ENCODE measurements around the gene STEAP1.

The STEAP1 gene

GRCh38 chr7:90165724-90166123 lies 11.5 kb downstream of the STEAP1 start:
- peaks cover 0 to 4% (median 0%) of the 10 kb centered on the region in 3 donors for H3K36me3 ChIP-seq
- H3K9me3 ChIP-seq = no peaks in the 10 kb centered on the region
- DNase-seq = no peak
- no peak overlapping the region for H3K27ac ChIP-seq
- H3K27me3 ChIP-seq = no peaks in the 10 kb centered on the region
- H3K4me1 ChIP-seq = no peaks in the 10 kb centered on the region
- intact Hi-C loops (cut with DNase I; ENCODE audit: low total_unique reads) = no loop called here
- no peak overlapping the region for H3K4me3 ChIP-seq
- no peak for TF ChIP-seq CTCF (IDR thresholded peaks at IDR 0.05)

DNA sequence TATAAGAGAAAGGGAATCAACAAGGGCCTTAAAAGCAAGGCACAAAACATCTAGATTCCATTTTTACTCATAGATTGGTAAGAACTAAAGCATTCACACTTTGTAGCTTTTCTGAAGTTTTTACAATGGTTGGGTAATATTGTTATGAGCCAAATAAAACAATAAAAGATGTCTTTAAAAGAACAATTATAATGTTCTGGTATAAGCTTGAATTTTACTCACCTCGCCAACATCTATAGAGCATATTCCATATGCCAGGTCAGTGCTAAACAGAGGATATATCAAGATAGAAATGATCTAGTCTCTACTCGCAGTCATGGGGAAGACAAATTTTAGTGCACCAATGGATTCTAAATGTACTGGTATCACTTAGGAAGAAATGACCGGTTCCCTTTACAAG lies 11.9 kb downstream of the STEAP1 start:
- Histone ChIP-seq H3K4me3 (no peak overlapping the region), H3K4me1 (no peaks in the 10 kb centered on the region), H3K36me3 (peaks cover 0 to 4% (median 0%) of the 10 kb centered on the region in 3 donors), H3K9me3 (no peaks in the 10 kb centered on the region), H3K27ac (no peak overlapping the region), H3K27me3 (no peaks in the 10 kb centered on the region)
- no peak for TF ChIP-seq CTCF (IDR thresholded peaks at IDR 0.05)
- intact Hi-C loops (cut with DNase I; ENCODE audit: low total_unique reads) = no loop called here
- no peak for DNase-seq

DNA sequence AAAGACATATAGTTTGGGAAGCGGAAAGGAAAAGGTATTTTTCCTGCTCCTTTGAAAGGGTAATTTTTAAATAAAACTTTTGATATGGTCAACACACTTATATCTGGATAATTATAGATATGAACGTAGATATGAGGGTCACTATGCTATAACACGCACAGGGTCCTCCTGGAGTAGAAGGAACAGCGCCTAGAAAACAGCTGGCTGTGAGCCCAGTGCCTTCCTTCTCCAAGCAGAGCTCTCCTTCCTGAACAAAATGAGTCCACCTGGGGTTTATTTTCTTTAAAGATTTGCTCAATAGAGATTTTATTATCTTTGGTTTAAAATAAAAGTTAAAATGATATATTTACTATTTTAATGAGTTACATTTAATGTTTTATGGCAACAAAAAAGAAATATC lies 13.1 kb downstream of the STEAP1 start:
- intact Hi-C loops (cut with DNase I; ENCODE audit: low total_unique reads) = no loop called here
- Histone ChIP-seq H3K36me3 (peaks cover 0 to under 1% (median 0%) of the 10 kb centered on the region in 3 donors), H3K4me3 (no peak overlapping the region), H3K9me3 (no peaks in the 10 kb centered on the region), H3K4me1 (no peaks in the 10 kb centered on the region), H3K27me3 (no peaks in the 10 kb centered on the region), H3K27ac (no peak overlapping the region)
- no peak for DNase-seq
- TF ChIP-seq CTCF (IDR thresholded peaks at IDR 0.05) = no peak

DNA sequence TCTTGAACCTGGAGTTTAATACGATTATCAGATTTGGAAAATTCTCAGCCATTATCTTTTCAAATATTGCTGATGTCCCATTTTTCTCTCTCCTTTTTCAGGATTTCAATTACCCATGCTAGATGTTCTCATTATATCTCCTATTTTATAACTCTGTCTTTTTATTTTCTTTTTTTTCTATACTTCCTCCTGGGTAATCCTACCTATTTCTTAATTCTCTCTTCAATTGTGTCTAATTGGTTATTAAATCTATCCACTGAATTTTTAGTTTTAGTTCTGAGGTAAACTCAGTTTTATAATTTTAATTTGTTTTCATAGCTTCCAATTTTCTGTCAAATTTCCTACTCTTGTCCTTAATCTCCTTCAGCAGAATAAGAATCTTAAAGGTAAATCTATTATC lies 15.6 kb downstream of the STEAP1 start:
- no peaks in the 10 kb centered on the region for H3K27me3 ChIP-seq
- DNase-seq = no peak
- H3K9me3 ChIP-seq = no peaks in the 10 kb centered on the region
- no peak for TF ChIP-seq CTCF (IDR thresholded peaks at IDR 0.05)
- no peak overlapping the region for H3K4me3 ChIP-seq
- H3K36me3 ChIP-seq = no peaks in the 10 kb centered on the region
- intact Hi-C loops (cut with DNase I; ENCODE audit: low total_unique reads) = no loop called here
- H3K4me1 ChIP-seq = no peaks in the 10 kb centered on the region
- H3K27ac ChIP-seq = no peak overlapping the region

DNA sequence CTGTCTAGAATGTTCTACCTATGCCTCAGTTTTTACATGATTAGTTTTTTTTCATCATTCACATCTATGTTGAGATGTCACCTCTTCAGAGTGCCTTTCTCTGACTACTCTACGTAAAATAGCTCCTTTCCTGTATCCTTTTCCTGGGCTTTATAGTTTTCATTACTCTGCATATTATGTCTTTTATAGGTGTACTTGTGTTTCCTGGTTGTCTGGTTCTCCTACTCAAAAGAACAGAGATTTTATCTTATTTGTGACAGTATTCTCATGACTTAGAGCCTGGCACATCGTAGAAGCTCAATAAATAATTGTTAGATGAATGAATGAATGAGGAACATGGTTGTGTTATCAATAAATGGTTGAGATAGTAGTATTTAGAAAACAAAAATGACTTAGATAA lies 17.9 kb downstream of the STEAP1 start:
- Histone ChIP-seq H3K9me3 (no peaks in the 10 kb centered on the region), H3K4me1 (no peaks in the 10 kb centered on the region), H3K36me3 (no peaks in the 10 kb centered on the region), H3K27ac (no peak overlapping the region), H3K27me3 (no peaks in the 10 kb centered on the region), H3K4me3 (no peak overlapping the region)
- intact Hi-C loops (cut with DNase I; ENCODE audit: low total_unique reads) = no loop called here
- no peak for TF ChIP-seq CTCF (IDR thresholded peaks at IDR 0.05)
- DNase-seq = no peak

GRCh38 chr7:90172624-90173023 lies 18.4 kb downstream of the STEAP1 start:
- H3K27me3 ChIP-seq = no peaks in the 10 kb centered on the region
- H3K4me1 ChIP-seq = no peaks in the 10 kb centered on the region
- H3K27ac ChIP-seq = no peak overlapping the region
- TF ChIP-seq CTCF (IDR thresholded peaks at IDR 0.05) = no peak
- H3K36me3 ChIP-seq = no peaks in the 10 kb centered on the region
- intact Hi-C loops (cut with DNase I; ENCODE audit: low total_unique reads) = no loop called here
- no peak for DNase-seq
- no peaks in the 10 kb centered on the region for H3K9me3 ChIP-seq
- no peak overlapping the region for H3K4me3 ChIP-seq
